ENCODE results near the gene VPS51.

The VPS51 gene

DNA sequence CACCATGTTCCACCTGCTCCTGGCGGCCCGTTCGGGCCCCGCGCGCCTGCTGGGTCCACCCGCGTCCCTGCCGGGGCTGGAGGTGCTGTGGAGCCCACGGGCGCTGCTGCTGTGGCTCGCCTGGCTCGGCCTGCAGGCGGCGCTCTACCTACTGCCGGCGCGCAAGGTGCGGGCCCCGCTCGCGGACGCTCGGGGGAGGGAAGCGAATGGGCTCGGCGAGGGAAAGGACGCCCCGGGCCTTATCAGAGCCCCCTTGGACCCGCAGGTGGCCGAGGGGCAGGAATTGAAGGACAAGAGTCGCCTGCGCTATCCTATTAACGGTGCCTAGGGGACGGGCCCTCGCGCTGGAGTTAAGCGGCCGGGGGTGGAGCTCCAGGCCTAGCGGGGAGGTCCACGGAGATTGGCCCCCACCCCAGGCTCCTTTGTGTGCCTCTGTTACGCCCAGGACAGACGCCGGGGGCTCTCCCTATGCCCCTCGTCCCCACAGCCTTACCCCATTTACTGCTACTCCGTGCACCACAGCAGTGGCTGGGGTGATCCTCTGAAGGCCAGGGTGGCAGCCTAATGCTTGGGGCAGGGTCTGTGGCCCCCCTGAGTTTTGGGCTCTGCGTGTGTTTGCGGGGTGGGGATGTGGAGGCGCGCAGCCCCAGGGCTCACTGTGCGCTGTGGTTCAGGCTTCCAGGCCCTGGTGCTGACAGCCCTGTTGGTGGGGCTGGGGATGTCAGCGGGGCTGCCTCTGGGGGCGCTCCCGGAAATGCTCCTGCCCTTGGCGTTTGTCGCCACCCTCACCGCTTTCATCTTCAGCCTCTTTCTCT lies 16.7 kb downstream of the VPS51 start:
- Histone ChIP-seq H3K4me2 (peak overlapping the region; percentile 95 to 100 (median 99)), H3K9ac (peak overlapping the region; percentile 62 to 86 (median 76)), H3K27ac (peak overlapping the region; percentile 24 to 69 (median 55); a peak in 20 of 22 replicates), H3K27me3 (no peaks in the 10 kb centered on the region), H4K20me1 (peaks cover 0 to 68% (median 38%) of the 10 kb centered on the region in 11 experiments; a peak in 19 of 22 replicates), H3K4me1 (peaks cover 41 to 72% (median 62%) of the 10 kb centered on the region in 10 experiments), H3K36me3 (peaks cover 22 to 43% (median 37%) of the 10 kb centered on the region in 11 experiments; a peak in 21 of 22 replicates), H3K9me3 (replicated peaks in 1 of 11) (no peaks in the 10 kb centered on the region), H3K4me3 (peak overlapping the region; percentile 57 to 76 (median 66))
- no peak for TF ChIP-seq Cebpa-rat (IDR thresholded peaks at IDR 0.05)

DNA sequence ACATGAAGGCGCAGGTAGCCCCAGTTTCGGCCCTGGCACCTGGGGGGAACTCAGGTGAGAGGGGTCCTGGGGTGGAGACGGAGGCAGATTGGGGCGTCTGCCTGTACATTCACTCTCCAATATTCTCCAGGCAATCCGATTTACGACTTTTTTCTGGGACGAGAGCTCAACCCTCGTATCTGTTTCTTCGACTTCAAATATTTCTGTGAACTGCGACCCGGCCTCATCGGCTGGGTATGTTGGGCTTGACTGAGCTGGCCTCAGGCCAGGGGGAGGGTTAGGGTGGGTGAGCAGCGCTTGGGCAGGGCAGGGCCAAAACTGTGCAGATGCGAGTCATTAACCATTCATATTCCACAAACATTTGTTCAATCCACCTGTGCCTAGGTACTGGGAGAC lies 17.3 kb downstream of the VPS51 start:
- TF ChIP-seq Cebpa-rat (IDR thresholded peaks at IDR 0.05): no peak
- Histone ChIP-seq H4K20me1 (peaks cover 0 to 66% (median 42%) of the 10 kb centered on the region in 11 experiments; a peak in 20 of 22 replicates), H3K36me3 (peaks cover 21 to 42% (median 37%) of the 10 kb centered on the region in 11 experiments), H3K4me1 (peaks cover 45 to 77% (median 65%) of the 10 kb centered on the region in 10 experiments), H3K4me2 (peak overlapping the region; percentile 95 to 100 (median 99)), H3K9ac (peak overlapping the region; percentile 62 to 86 (median 76)), H3K27me3 (no peaks in the 10 kb centered on the region), H3K9me3 (replicated peaks in 1 of 11) (no peaks in the 10 kb centered on the region), H3K27ac (peak overlapping the region in 8 of 11 experiments; percentile 40 to 69 (median 60); a peak in 14 of 22 replicates), H3K4me3 (peak overlapping the region; percentile 57 to 76 (median 66); a peak in 18 of 20 replicates)

DNA sequence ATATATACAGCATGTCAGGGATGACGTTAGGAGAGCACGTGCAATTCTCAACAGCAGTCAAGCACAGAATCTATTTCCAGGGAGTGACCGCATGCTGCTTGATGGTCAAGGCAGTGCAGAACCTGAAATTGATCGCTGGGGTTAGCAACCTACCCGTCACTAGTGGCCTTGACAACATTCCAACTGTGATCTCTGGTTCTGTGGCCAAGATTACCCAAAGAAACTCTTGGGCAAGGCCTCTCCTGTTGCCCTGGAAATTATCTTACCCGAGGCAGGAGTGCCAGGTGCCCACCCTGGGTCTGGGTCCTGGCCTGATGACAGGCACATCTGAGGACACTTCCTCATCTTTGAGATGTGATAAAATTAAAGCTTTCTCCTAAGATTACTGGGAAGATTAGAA lies 17.8 kb downstream of the VPS51 start:
- Histone ChIP-seq H3K27me3 (no peaks in the 10 kb centered on the region), H3K27ac (no peak overlapping the region), H3K4me3 (peak overlapping the region in 1 of 10 experiments; percentile 70; a peak in 1 of 20 replicates), H3K4me1 (peaks cover 46 to 82% (median 66%) of the 10 kb centered on the region in 10 experiments), H3K4me2 (peak overlapping the region; percentile 95 to 100 (median 99)), H3K36me3 (peaks cover 21 to 42% (median 37%) of the 10 kb centered on the region in 11 experiments), H3K9me3 (replicated peaks in 1 of 11) (no peaks in the 10 kb centered on the region), H4K20me1 (peaks cover 0 to 68% (median 47%) of the 10 kb centered on the region in 11 experiments; a peak in 20 of 22 replicates), H3K9ac (peak overlapping the region in 6 of 11 experiments; percentile 75 to 82 (median 78); a peak in 6 of 22 replicates)
- TF ChIP-seq Cebpa-rat (IDR thresholded peaks at IDR 0.05): no peak

DNA sequence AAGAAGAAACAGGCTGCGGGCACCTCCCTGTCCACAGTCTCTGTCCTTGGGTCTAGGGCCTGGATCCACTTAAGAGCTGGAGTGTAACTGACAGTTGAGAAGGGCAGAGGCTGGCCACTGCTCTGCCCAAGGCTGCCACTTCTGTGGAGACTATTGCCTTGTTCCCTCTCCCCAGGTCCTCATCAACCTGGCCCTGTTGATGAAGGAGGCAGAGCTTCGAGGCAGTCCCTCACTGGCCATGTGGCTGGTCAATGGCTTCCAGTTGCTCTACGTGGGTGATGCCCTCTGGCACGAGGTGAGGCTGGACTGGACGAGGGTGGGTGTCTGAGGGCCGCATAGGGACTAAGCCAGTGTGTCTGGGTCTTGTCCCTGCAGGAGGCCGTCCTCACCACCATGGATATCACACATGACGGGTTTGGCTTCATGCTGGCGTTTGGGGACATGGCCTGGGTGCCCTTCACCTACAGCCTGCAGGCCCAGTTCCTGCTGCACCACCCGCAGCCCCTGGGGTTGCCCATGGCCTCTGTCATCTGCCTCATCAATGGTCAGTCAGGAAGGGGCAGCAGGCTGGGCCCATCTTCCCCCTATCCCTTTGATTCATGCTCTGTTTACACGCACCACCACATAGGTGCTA lies 18.6 kb downstream of the VPS51 start:
- Histone ChIP-seq H3K27me3 (no peaks in the 10 kb centered on the region), H4K20me1 (peaks cover 0 to 71% (median 51%) of the 10 kb centered on the region in 11 experiments; a peak in 20 of 22 replicates), H3K27ac (no peak overlapping the region), H3K9me3 (replicated peaks in 1 of 11) (no peaks in the 10 kb centered on the region), H3K4me1 (peaks cover 50 to 90% (median 73%) of the 10 kb centered on the region in 10 experiments), H3K36me3 (peaks cover 21 to 43% (median 37%) of the 10 kb centered on the region in 11 experiments), H3K4me3 (no peak overlapping the region), H3K9ac (peak overlapping the region in 3 of 11 experiments; percentile 22 to 82 (median 78); a peak in 1 of 22 replicates), H3K4me2 (0 out of 22 replicates have a peak overlapping the region, but pooled peaks of 2 of the 11 experiments have one; percentile 97 to 100)
- no peak for TF ChIP-seq Cebpa-rat (IDR thresholded peaks at IDR 0.05)

DNA sequence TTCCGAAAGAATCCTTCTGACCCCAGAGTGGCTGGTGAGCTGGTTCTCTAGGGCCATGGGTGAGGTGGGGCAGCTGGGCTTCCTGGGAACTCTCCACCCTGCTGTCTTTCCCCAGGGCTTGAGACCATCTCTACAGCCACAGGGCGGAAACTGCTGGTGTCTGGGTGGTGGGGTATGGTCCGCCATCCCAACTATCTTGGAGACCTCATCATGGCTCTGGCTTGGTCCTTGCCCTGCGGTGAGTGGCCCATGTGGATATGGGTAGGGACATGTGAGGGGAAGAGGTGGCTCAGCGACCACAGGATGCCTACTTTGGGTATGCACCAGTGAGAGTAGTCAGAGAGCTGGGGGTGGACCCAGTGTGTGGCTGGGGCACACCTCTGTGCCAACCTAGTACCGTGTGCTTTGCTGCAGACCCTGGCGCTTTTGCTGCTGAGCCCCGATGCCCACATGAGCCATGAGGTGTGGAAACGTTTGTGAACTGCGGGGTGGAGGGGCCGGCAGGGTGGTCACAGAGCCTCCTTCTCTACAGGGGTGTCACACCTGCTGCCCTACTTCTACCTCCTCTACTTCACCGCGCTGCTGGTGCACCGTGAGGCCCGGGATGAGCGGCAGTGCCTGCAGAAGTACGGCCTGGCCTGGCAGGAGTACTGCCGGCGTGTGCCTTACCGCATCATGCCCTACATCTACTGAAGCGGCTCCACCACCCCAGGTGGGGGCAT lies 19.5 kb downstream of the VPS51 start:
- peak overlapping the region; percentile 91 to 100 (median 98); a peak in 21 of 22 replicates for H3K4me2 ChIP-seq
- peaks cover 27 to 48% (median 41%) of the 10 kb centered on the region in 11 experiments for H3K36me3 ChIP-seq
- peak overlapping the region in 4 of 10 experiments; percentile 82 to 88 (median 86); a peak in 4 of 20 replicates for H3K4me3 ChIP-seq
- H3K9ac ChIP-seq: peak overlapping the region in 10 of 11 experiments; percentile 87 to 92 (median 90); a peak in 16 of 22 replicates
- H3K27me3 ChIP-seq: no peaks in the 10 kb centered on the region
- no peak for TF ChIP-seq Cebpa-rat (IDR thresholded peaks at IDR 0.05)
- H3K27ac ChIP-seq: no peak overlapping the region
- peaks cover 57 to 91% (median 76%) of the 10 kb centered on the region in 10 experiments for H3K4me1 ChIP-seq
- H3K9me3 ChIP-seq (replicated peaks in 1 of 11): no peaks in the 10 kb centered on the region
- H4K20me1 ChIP-seq: peaks cover 0 to 72% (median 51%) of the 10 kb centered on the region in 11 experiments; a peak in 20 of 22 replicates

DNA sequence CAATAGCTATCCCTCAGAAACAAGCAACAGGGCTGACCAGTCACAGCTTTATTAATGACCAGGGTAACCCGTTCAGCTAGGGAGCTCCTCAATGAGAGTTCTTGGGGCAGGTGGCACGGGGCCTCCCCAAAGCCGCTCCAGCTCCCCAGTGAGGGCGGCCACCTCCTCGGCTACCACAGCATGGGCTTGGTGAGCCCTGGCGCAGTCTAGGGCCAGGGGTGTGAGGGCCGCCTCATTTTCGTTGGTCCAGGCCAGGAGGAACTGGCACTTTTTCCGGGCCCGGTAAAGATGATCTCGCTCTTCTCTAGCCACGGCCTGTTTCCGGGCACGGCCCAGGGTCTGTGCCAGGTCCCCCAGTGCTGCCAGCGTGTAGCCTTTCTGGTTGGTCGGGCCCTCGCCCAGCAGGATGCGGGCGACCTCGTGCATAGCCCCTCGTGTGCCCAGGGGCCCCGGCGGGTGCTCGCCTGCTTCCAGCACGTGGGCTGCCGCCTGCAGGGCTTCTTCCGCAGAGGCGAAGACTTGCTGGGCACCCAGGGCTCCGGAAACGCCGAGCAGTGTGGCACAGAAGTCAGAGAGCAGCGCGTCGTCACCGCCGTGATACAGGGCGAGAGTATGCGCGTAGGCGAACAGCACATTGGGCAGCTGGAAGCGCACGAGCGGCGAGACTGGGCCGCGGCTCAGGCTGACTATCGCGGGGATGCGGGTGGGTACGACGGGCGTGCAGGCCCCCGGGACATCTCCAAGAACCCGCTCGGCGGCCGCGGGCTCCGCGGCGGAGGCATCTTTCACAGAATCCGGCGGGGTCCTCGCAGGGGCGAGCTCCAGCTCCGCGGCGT lies 20.6 kb downstream of the VPS51 start:
- no peak for TF ChIP-seq Cebpa-rat (IDR thresholded peaks at IDR 0.05)
- Histone ChIP-seq H3K27ac (peak overlapping the region; percentile 74 to 90 (median 87)), H3K36me3 (peaks cover 34 to 57% (median 49%) of the 10 kb centered on the region in 11 experiments), H3K4me1 (peaks cover 54 to 88% (median 73%) of the 10 kb centered on the region in 10 experiments), H3K4me3 (peak overlapping the region; percentile 73 to 94 (median 87)), H4K20me1 (peaks cover 0 to 73% (median 43%) of the 10 kb centered on the region in 11 experiments; a peak in 17 of 22 replicates), H3K9me3 (replicated peaks in 1 of 11) (no peaks in the 10 kb centered on the region), H3K9ac (peak overlapping the region; percentile 87 to 92 (median 90)), H3K4me2 (peak overlapping the region; percentile 91 to 100 (median 98)), H3K27me3 (no peaks in the 10 kb centered on the region)

DNA sequence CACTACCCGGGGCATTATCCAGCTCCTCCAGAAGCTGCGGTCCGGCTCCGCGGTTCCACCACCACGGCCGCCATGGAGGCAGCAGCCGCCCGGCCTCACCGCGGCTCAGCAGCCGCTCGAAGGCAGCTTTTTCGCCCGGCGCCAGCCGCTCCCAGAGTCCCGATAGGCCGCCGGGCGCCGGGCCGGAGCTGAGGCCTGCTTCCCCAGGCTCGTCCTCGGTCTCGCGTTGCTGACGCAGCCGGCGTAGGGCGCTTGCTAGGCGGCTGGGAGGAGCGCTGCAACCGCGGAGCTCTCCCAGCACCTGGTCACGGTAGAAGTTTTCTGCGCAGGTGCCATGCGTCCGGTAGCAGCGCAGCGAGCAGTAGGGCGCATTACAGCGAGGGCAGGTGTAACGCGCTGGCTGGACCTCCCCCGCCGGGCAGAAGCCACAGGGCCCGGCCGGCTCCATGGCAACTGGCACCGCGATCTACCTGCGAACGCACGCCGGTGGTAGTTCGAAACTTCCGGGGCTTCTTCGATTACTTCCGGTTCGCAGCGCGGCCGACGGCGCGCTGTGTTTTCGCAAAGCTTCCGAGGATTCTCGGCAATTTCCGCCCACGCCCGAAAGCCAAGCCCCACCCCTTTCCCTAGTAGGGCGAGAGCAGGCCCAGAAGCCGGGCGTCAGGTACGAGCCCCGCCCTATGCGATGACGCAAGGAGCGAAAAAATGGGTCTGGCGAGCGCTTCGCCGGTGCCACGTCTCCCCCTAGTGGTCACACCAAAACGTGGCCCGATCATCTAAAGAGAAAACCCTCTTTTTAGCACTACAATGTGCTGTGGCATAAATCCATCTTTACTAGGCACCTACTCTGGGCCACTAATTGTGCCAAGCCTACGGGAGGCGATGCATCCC lies 21.4 kb downstream of the VPS51 start, which contains the start of gene ZNHIT2:
TSS of gene ZNHIT2 (minus strand) at position 496 of the 891 bp plus-strand sequence. CDS start at position 448, 48 bp downstream.
- peak in 9 of 11 experiments; percentile 48 to 89 (median 72); a peak in 15 of 22 replicates for TF ChIP-seq Cebpa-rat (IDR thresholded peaks at IDR 0.05)
- peaks cover 34 to 57% (median 49%) of the 10 kb centered on the region in 11 experiments for H3K36me3 ChIP-seq
- peak within 1 kb of the TSS; percentile 88 to 99 (median 93) for H3K9ac ChIP-seq
- peaks cover 54 to 81% (median 67%) of the 10 kb centered on the region in 10 experiments for H3K4me1 ChIP-seq
- H3K27me3 ChIP-seq: no peaks in the 10 kb centered on the region
- peaks cover 0 to 65% (median 38%) of the 10 kb centered on the region in 11 experiments; a peak in 16 of 22 replicates for H4K20me1 ChIP-seq
- H3K9me3 ChIP-seq (replicated peaks in 1 of 11): no peaks in the 10 kb centered on the region
- peak within 1 kb of the TSS; percentile 74 to 90 (median 87) for H3K27ac ChIP-seq
- peak within 1 kb of the TSS; percentile 91 to 100 (median 98) for H3K4me2 ChIP-seq
- H3K4me3 ChIP-seq: peak within 1 kb of the TSS; percentile 73 to 94 (median 87)
